ENCODE data around the gene SPATA4. TPM values are rescaled to one million over a fixed set of nuclear protein-coding genes. Genes with fewer than 3 reads are reported as not detected.
A peak's percentile ranks its signal among the peaks of the same experiment; 100 is the strongest.

The SPATA4 gene
- total RNA-seq, 1 donor: 0.72 TPM

DNA sequence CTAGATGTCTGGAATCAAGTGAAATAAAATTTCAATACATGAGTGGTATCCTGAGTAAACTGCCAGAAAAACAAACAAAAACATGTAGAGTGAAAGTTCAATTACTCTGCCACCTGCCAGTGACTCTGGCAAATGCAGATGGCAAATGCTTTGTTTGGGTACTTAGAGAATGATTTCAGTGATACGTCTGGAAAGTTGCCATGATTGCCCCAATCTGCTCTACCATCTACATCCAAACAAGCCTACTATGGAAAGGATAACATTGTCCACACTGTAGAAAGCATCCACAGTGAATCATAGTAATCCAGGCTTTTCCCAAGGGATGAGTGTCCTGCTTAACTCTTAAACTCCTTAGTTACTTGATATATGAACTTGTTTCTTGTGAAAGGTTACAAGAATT is 3.4 kb downstream of the SPATA4 start:
- peak overlapping the region; percentile 39 for H3K4me2 ChIP-seq (ENCODE audit: insufficient read depth, low read length)
- no peak overlapping the region for H2AFZ ChIP-seq (ENCODE audit: low read length)
- H3K4me1 ChIP-seq (ENCODE audit: insufficient read depth, low read length): peaks cover 48% of the 10 kb centered on the region
- H3K4me3 ChIP-seq (ENCODE audit: insufficient read depth, low read length): no peak overlapping the region
- peak; percentile 22 for DNase-seq (ENCODE audit: insufficient read length, low spot score, missing footprints)
- TF ChIP-seq, protein P1, sequence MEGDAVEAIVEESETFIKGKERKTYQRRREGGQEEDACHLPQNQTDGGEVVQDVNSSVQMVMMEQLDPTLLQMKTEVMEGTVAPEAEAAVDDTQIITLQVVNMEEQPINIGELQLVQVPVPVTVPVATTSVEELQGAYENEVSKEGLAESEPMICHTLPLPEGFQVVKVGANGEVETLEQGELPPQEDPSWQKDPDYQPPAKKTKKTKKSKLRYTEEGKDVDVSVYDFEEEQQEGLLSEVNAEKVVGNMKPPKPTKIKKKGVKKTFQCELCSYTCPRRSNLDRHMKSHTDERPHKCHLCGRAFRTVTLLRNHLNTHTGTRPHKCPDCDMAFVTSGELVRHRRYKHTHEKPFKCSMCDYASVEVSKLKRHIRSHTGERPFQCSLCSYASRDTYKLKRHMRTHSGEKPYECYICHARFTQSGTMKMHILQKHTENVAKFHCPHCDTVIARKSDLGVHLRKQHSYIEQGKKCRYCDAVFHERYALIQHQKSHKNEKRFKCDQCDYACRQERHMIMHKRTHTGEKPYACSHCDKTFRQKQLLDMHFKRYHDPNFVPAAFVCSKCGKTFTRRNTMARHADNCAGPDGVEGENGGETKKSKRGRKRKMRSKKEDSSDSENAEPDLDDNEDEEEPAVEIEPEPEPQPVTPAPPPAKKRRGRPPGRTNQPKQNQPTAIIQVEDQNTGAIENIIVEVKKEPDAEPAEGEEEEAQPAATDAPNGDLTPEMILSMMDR (IDR thresholded peaks at IDR 0.05; ENCODE audit: extremely low read depth, low read depth, low read length): peak; percentile 17
- no peaks in the 10 kb centered on the region for H3K79me2 ChIP-seq (ENCODE audit: insufficient read depth, low read length)
- H4K20me1 ChIP-seq (ENCODE audit: insufficient read depth, low read length): no peaks in the 10 kb centered on the region
- H3K27ac ChIP-seq (ENCODE audit: low read depth, low read length): peak overlapping the region; percentile 81
- no peaks in the 10 kb centered on the region for H3K27me3 ChIP-seq (ENCODE audit: insufficient read depth, low read length)
- no peaks in the 10 kb centered on the region for H3K36me3 ChIP-seq (ENCODE audit: insufficient read depth, low read length)
- no peaks in the 10 kb centered on the region for H3K9me3 ChIP-seq (ENCODE audit: low read depth, low read length)

DNA sequence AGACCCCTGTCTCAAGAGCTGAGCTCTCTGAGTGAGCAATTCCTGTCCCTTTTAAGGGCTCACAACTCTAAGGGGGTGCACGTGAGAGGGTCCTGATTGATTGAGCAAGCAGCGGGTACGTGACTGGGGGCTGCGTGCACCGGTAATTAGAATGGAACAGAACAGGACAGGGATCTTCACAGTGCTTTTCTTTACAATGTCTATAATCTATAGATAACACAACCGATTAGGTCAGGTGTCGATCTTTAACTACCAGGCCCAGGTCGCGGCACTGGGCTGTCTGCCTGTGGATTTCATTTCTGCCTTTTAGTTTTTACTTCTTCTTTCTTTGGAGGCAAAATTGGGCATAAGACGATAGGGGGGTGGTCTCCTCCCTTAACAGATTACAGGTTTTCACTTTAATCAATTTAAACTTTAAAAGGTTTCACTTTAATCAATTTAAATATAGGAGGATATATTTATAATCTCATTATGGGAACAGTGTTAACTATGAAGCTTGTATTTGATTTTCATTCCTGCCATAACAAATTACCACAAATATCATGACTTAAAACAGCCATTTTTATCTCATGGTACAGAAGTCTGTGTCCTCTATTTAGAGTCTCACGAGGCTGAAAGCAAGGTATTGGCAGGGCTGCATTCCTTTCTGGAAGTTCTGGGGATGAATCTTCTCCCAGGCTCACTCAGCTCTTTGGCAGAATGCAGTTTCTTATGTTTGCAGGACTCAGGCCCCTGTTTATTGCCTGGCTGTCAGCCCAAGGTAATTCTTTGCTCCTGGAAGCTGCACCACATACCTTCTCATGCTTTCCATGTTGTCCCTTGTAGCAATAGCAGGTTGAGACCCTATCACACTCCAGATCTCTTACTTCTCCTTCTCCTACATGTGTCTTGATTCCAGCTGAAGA is 5.2 kb downstream of the SPATA4 start:
- H3K4me1 ChIP-seq (ENCODE audit: insufficient read depth, low read length): peaks cover 51% of the 10 kb centered on the region
- no peak overlapping the region for H3K4me2 ChIP-seq (ENCODE audit: insufficient read depth, low read length)
- H3K36me3 ChIP-seq (ENCODE audit: insufficient read depth, low read length): no peaks in the 10 kb centered on the region
- DNase-seq (ENCODE audit: insufficient read length, low spot score, missing footprints): no peak
- H3K9me3 ChIP-seq (ENCODE audit: low read depth, low read length): no peaks in the 10 kb centered on the region
- H3K27ac ChIP-seq (ENCODE audit: low read depth, low read length): no peak overlapping the region
- H3K79me2 ChIP-seq (ENCODE audit: insufficient read depth, low read length): no peaks in the 10 kb centered on the region
- H3K4me3 ChIP-seq (ENCODE audit: insufficient read depth, low read length): no peak overlapping the region
- H3K27me3 ChIP-seq (ENCODE audit: insufficient read depth, low read length): no peaks in the 10 kb centered on the region
- H2AFZ ChIP-seq (ENCODE audit: low read length): peak overlapping the region; percentile 13
- no peaks in the 10 kb centered on the region for H4K20me1 ChIP-seq (ENCODE audit: insufficient read depth, low read length)
- TF ChIP-seq, protein P1 (IDR thresholded peaks at IDR 0.05; ENCODE audit: extremely low read depth, low read depth, low read length): no peak

DNA sequence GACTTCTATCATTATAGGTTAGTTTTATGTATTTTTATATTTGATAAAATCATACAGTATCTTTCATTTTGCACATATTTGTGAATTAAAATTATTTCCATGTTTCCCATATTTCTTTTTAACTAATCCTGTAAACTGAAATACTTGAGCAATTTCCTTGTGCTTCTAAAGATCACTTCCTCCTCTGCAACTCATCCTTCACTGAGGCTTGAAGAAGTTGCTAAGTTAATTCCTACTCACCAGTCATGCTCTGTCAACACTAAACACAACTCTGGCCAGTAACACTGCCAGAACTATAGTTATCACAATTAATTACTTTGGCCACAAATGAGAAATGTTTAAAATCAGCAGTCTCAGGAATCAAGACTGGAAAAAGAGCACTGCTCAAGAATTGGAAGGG is 6.7 kb downstream of the SPATA4 start:
- H3K36me3 ChIP-seq (ENCODE audit: insufficient read depth, low read length): no peaks in the 10 kb centered on the region
- no peak overlapping the region for H3K27ac ChIP-seq (ENCODE audit: low read depth, low read length)
- TF ChIP-seq, protein P1 (IDR thresholded peaks at IDR 0.05; ENCODE audit: extremely low read depth, low read depth, low read length): no peak
- DNase-seq (ENCODE audit: insufficient read length, low spot score, missing footprints): no peak
- no peaks in the 10 kb centered on the region for H4K20me1 ChIP-seq (ENCODE audit: insufficient read depth, low read length)
- no peak overlapping the region for H2AFZ ChIP-seq (ENCODE audit: low read length)
- peaks cover 42% of the 10 kb centered on the region for H3K4me1 ChIP-seq (ENCODE audit: insufficient read depth, low read length)
- no peak overlapping the region for H3K4me3 ChIP-seq (ENCODE audit: insufficient read depth, low read length)
- H3K79me2 ChIP-seq (ENCODE audit: insufficient read depth, low read length): no peaks in the 10 kb centered on the region
- no peaks in the 10 kb centered on the region for H3K9me3 ChIP-seq (ENCODE audit: low read depth, low read length)
- H3K27me3 ChIP-seq (ENCODE audit: insufficient read depth, low read length): no peaks in the 10 kb centered on the region
- no peak overlapping the region for H3K4me2 ChIP-seq (ENCODE audit: insufficient read depth, low read length)

DNA sequence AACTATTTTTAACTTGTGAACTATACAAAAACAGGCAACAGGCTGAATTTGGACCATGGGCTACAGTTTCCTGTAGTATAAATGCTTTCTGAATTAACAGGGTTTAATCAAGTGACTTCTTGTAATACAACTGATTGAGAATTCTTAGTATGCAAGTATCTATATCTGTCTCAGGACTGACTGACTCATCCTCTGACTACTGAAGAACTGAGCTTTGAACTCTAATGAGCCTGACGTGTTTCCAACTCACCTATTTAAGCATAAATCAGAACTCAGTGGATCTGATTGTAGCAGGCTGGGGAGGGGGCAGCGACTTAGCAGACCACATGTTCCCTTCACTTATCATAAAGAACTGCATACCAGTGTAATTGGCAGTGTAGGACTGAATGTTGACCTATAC is 7.8 kb downstream of the SPATA4 start:
- DNase-seq (ENCODE audit: insufficient read length, low spot score, missing footprints): no peak
- Histone ChIP-seq H3K27me3 (ENCODE audit: insufficient read depth, low read length) (no peaks in the 10 kb centered on the region), H3K36me3 (ENCODE audit: insufficient read depth, low read length) (no peaks in the 10 kb centered on the region), H3K4me1 (ENCODE audit: insufficient read depth, low read length) (peaks cover 32% of the 10 kb centered on the region), H3K27ac (ENCODE audit: low read depth, low read length) (no peak overlapping the region), H3K9me3 (ENCODE audit: low read depth, low read length) (no peaks in the 10 kb centered on the region), H4K20me1 (ENCODE audit: insufficient read depth, low read length) (no peaks in the 10 kb centered on the region), H2AFZ (ENCODE audit: low read length) (no peak overlapping the region), H3K4me3 (ENCODE audit: insufficient read depth, low read length) (no peak overlapping the region), H3K4me2 (ENCODE audit: insufficient read depth, low read length) (no peak overlapping the region), H3K79me2 (ENCODE audit: insufficient read depth, low read length) (no peaks in the 10 kb centered on the region)
- TF ChIP-seq, protein P1 (IDR thresholded peaks at IDR 0.05; ENCODE audit: extremely low read depth, low read depth, low read length): no peak

Data from osteoblast (primary cell).